Cortex of kidney (tissue), 1 donor: ENCODE measurements around the gene WDR33.
"Not testable (repeated sequence)": the region's sequence is repeated elsewhere in the genome, so short reads cannot be mapped to it uniquely, and the experiment has no call there.

ENCODE experiments used
- DNase-seq: peaks from one replicate; lab custom pipeline; 2025; lab: John Stamatoyannopoulos, UW

Gene WDR33

GRCh38 chr2:127810619-127811396 is at the start of gene WDR33:
Gene WDR33 (minus strand): TSS chr2:127811171. CDS start chr2:127770981, 40,190 bp downstream.
- DNase-seq: no peak

GRCh38 chr2:127860130-127860529 is 49.2 kb upstream of the WDR33 start:
- DNase-seq: no peak

GRCh38 chr2:127859712-127860085 is 48.7 kb upstream of the WDR33 start:
- no peak for DNase-seq

GRCh38 chr2:127857265-127857808 is 46.4 kb upstream of the WDR33 start:
- no peak for DNase-seq

GRCh38 chr2:127853671-127854070 is 42.7 kb upstream of the WDR33 start:
- no peak for DNase-seq

- no peak for DNase-seq
These were observed 41.4 kb upstream of the WDR33 start for GRCh38 chr2:127852388-127852787.

GRCh38 chr2:127847931-127848330 is 37.0 kb upstream of the WDR33 start:
- no peak for DNase-seq

- no peak for DNase-seq
These were observed 34.0 kb upstream of the WDR33 start for GRCh38 chr2:127844973-127845372.

GRCh38 chr2:127843677-127844076 is 32.7 kb upstream of the WDR33 start:
- DNase-seq: no peak

- DNase-seq: no peak
These were observed 30.7 kb upstream of the WDR33 start for GRCh38 chr2:127841466-127842178.

- no peak for DNase-seq
These were observed 29.9 kb upstream of the WDR33 start for GRCh38 chr2:127840893-127841292.

GRCh38 chr2:127834951-127835350 is 24.0 kb upstream of the WDR33 start:
- DNase-seq: no peak

GRCh38 chr2:127829845-127830246 is 18.9 kb upstream of the WDR33 start:
- no peak for DNase-seq

- DNase-seq: not testable (repeated sequence)
These were observed 15.7 kb upstream of the WDR33 start for GRCh38 chr2:127826708-127827107.

GRCh38 chr2:127826047-127826446 is 15.1 kb upstream of the WDR33 start:
- DNase-seq: no peak

GRCh38 chr2:127820080-127820668 is 9.2 kb upstream of the WDR33 start:
- DNase-seq: no peak

GRCh38 chr2:127818794-127819425 is 7.9 kb upstream of the WDR33 start:
- DNase-seq: no peak

- no peak for DNase-seq
These were observed 7.3 kb upstream of the WDR33 start for GRCh38 chr2:127818241-127818640.

GRCh38 chr2:127814677-127815076 is 3.7 kb upstream of the WDR33 start:
- no peak for DNase-seq

- not testable (repeated sequence) for DNase-seq
These were observed 1.5 kb upstream of the WDR33 start for GRCh38 chr2:127812441-127812840.

- DNase-seq: no peak
These were observed 688 bp upstream of the WDR33 start for GRCh38 chr2:127811397-127812321.
